22Rv1 (cell line): ENCODE data around the gene ZNF772.

ENCODE experiments used
- CTCF ChIP-seq: fragments of 450-650 bp; IDR thresholded peaks from 2 replicates; pipeline ENCODE4 v1.5.1; 2017; ENCODE audit warnings: mild to moderate bottlenecking
- ZFX ChIP-seq: fragments of 450-650 bp; IDR thresholded peaks from 2 replicates; pipeline ENCODE4 v1.6.1; 2017; ENCODE audit warnings: antibody characterized with exemption, borderline replicate concordance

- TF ChIP-seq CTCF: no peak
- no peak for TF ChIP-seq ZFX
Measured at GRCh38 chr19:57421037-57421436, 56.3 kb downstream of the ZNF772 start.
